Muscle layer of duodenum (tissue), 2 donors: ENCODE measurements around the gene AFAP1L2.

Experiments
- H3K27ac ChIP-seq: one replicate; pipeline ENCODE4 v1.7.0; 2013; ENCODE audit warnings: mild to moderate bottlenecking, low read length
- H3K27me3 ChIP-seq: one replicate; pipeline ENCODE4 v1.7.0; 2013; ENCODE audit warnings: low read depth, mild to moderate bottlenecking, control low read depth, low read length
- H3K36me3 ChIP-seq, 2 donors: one replicate each; pipeline ENCODE4 v1.7.0; 2013; ENCODE audit warnings: low read length in 2 of 2, control low read depth in 1 of 2, mild to moderate bottlenecking in 1 of 2; ENCODE audit not compliant: insufficient read depth in 2 of 2, control insufficient read depth in 1 of 2
- H3K4me1 ChIP-seq, 2 donors: one replicate each; pipeline ENCODE4 v1.7.0; 2013; ENCODE audit warnings: low read length in 2 of 2, mild to moderate bottlenecking in 2 of 2, control low read depth in 1 of 2, moderate library complexity in 1 of 2; ENCODE audit not compliant: insufficient read depth in 2 of 2, control insufficient read depth in 1 of 2
- H3K4me3 ChIP-seq, 2 donors: one replicate each; pipeline ENCODE4 v1.7.0; 2013; ENCODE audit warnings: low read length in 2 of 2, low read depth in 1 of 2, mild to moderate bottlenecking in 1 of 2
- H3K9me3 ChIP-seq, 2 donors: one replicate each; pipeline ENCODE4 v1.7.0; 2013; ENCODE audit warnings: low read length in 2 of 2, control low read depth in 1 of 2, mild to moderate bottlenecking in 1 of 2; ENCODE audit not compliant: control insufficient read depth in 1 of 2
- donor health status: healthy.

The AFAP1L2 gene

DNA sequence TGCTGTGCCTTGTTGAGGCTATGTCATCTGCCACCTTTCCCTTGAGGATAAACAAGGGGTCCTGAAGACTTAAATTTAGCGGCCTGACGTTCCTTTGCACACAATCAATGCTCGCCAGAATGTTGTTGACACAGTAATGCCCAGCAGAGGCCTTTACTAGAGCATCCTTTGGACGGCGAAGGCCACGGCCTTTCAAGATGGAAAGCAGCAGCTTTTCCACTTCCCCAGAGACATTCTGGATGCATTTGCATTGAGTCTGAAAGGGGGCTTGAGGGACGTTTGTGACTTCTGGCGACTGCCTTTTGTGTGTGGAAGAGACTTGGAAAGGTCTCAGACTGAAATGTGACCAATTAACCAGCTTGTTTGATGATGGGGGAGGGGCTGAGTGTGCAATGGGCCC is 112.8 kb downstream of the AFAP1L2 start:
- Histone ChIP-seq H3K27ac (no peak overlapping the region), H3K4me3 (no peak overlapping the region), H3K9me3 (peaks cover 14 to 15% of the 10 kb centered on the region in 2 donors), H3K4me1 (no peaks in the 10 kb centered on the region), H3K27me3 (no peaks in the 10 kb centered on the region), H3K36me3 (peaks cover 11 to 20% of the 10 kb centered on the region in 2 donors)

DNA sequence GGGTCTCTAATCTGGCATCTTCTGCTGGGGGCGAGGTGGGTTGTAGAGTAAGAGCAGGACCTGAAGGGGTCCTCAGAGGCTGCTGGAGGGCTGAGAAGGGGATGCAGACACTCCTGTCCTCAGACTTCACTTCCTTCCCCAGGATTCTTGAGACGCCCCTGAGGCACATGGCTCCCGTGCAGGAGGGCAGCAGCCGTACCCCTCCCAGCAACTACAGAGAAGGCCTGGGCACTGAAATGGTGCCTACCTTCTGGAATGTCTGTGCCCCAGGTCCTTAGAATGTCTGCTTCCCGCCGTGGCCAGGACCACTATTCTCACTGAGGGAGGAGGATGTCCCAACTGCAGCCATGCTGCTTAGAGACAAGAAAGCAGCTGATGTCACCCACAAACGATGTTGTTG is 113.2 kb downstream of the AFAP1L2 start:
- Histone ChIP-seq H3K4me3 (no peak overlapping the region), H3K27me3 (no peaks in the 10 kb centered on the region), H3K9me3 (peaks cover 11 to 12% of the 10 kb centered on the region in 2 donors), H3K4me1 (no peaks in the 10 kb centered on the region), H3K27ac (no peak overlapping the region), H3K36me3 (peaks cover 7 to 16% of the 10 kb centered on the region in 2 donors)

DNA sequence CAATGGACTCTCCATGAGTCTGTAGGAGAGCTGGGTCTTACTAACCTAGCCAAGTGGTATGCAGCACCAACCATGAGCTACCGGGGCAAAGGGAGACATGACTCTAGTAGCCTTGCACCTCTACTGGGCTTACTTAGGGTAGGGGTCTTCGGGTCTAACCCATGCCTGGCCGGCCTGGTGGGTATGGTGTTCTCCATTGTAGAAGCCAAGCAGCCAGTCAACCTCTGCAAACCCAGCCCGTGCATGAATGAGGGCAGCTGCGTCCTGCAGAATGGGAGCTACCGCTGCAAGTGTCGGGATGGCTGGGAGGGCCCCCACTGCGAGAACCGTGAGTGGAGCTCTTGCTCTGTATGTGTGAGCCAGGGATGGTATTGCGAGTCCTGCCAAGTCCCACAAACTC is 114.3 kb downstream of the AFAP1L2 start:
- H3K27ac ChIP-seq: no peak overlapping the region
- H3K9me3 ChIP-seq: peaks cover under 1 to 2% of the 10 kb centered on the region in 2 donors
- no peak overlapping the region for H3K4me3 ChIP-seq
- H3K4me1 ChIP-seq: no peaks in the 10 kb centered on the region
- peaks cover 0 to 5% of the 10 kb centered on the region in 2 donors for H3K36me3 ChIP-seq
- no peaks in the 10 kb centered on the region for H3K27me3 ChIP-seq

DNA sequence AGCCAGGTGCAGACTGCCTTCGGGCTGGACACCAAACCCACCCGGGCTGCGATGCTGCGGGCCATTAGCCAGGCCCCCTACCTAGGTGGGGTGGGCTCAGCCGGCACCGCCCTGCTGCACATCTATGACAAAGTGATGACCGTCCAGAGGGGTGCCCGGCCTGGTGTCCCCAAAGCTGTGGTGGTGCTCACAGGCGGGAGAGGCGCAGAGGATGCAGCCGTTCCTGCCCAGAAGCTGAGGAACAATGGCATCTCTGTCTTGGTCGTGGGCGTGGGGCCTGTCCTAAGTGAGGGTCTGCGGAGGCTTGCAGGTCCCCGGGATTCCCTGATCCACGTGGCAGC is 115.2 kb downstream of the AFAP1L2 start:
- Histone ChIP-seq H3K27ac (no peak overlapping the region), H3K9me3 (no peaks in the 10 kb centered on the region), H3K27me3 (no peaks in the 10 kb centered on the region), H3K4me1 (no peaks in the 10 kb centered on the region), H3K4me3 (no peak overlapping the region), H3K36me3 (no peaks in the 10 kb centered on the region)

DNA sequence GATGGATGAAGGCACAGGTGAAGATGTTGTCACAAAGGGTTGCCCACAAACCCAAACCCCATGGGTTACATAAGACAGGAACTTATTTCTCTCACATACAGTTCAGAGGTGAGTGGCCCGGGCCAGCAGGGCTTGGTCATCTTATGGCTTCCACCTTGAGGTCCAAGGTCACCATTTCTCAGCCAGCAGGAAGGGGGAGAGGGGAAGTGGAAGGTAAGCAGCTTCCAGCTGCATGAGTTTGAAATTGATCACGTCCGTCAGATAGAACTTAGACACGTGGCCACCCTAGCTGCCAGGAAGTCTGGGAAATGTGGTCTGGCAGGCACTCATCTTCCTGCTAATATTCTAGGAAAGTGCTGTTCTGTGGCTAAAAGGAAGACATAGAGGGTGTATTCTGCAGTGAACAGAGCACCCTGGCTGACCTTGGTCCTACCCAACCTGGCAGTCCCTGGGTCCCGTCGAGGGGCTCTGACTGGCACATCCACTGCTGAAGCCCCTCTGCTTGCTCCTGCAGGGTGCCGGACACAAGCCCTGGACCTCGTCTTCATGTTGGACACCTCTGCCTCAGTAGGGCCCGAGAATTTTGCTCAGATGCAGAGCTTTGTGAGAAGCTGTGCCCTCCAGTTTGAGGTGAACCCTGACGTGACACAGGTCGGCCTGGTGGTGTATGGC is 115.7 kb downstream of the AFAP1L2 start:
- Histone ChIP-seq H3K27ac (no peak overlapping the region), H3K36me3 (no peaks in the 10 kb centered on the region), H3K4me3 (no peak overlapping the region), H3K9me3 (no peaks in the 10 kb centered on the region), H3K4me1 (no peaks in the 10 kb centered on the region), H3K27me3 (no peaks in the 10 kb centered on the region)

DNA sequence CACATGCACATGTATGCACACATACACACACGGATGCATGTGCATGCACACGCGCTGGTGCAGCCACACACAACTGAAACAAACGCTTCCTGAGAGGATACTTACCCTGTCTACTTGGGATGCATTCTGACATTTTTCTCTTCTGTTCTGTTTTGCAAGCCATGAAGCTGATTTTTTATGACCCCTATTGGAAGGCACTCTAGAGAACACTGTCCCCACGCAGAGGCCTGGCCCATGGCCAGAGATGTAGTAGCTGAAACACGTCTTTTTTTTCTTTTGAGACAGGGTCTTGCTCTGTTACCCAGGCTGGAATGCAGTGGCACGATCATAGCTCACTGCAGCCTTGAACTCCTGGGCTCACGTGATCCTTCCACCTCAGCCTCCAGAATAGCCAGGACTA is 117.4 kb downstream of the AFAP1L2 start:
- H3K36me3 ChIP-seq: no peaks in the 10 kb centered on the region
- H3K27ac ChIP-seq: no peak overlapping the region
- no peaks in the 10 kb centered on the region for H3K4me1 ChIP-seq
- H3K4me3 ChIP-seq: no peak overlapping the region
- H3K27me3 ChIP-seq: no peaks in the 10 kb centered on the region
- no peaks in the 10 kb centered on the region for H3K9me3 ChIP-seq

DNA sequence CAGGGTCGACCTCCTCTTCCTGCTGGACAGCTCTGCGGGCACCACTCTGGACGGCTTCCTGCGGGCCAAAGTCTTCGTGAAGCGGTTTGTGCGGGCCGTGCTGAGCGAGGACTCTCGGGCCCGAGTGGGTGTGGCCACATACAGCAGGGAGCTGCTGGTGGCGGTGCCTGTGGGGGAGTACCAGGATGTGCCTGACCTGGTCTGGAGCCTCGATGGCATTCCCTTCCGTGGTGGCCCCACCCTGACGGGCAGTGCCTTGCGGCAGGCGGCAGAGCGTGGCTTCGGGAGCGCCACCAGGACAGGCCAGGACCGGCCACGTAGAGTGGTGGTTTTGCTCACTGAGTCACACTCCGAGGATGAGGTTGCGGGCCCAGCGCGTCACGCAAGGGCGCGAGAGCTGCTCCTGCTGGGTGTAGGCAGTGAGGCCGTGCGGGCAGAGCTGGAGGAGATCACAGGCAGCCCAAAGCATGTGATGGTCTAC is 118.3 kb downstream of the AFAP1L2 start:
- Histone ChIP-seq H3K9me3 (no peaks in the 10 kb centered on the region), H3K27ac (no peak overlapping the region), H3K4me1 (no peaks in the 10 kb centered on the region), H3K36me3 (no peaks in the 10 kb centered on the region), H3K27me3 (no peaks in the 10 kb centered on the region), H3K4me3 (no peak overlapping the region)

DNA sequence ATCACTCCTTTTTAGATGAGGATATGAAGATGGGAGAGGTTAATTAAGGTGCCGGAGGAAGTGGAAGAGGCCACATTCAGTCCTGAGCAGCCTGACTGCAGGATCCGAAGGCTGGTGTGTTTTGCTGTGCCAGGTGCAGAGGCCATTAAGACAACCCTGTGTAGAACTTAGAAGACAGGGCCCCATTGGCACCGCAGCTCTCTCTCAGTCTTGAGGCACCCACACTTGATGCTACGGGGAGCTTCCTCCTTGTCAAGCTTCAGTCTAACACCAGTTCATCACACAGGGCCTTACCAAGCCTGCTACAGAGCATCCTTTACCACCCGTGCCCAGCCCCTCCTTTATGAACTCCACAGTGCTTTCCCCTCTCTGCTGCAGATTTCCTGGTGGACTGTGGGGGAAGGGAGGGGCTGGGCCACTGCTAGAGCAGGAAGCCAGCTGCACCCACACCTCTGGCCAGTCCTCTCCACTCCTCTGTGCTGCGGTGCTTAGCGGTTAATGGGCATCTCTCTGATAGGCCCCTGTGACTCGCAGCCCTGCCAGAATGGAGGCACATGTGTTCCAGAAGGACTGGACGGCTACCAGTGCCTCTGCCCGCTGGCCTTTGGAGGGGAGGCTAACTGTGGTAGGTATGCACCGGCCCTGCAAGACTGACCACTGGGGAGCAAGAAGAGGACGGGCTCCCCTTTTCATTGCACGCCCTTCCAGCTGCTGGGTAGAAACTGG is 119.8 kb downstream of the AFAP1L2 start:
- no peaks in the 10 kb centered on the region for H3K9me3 ChIP-seq
- no peaks in the 10 kb centered on the region for H3K27me3 ChIP-seq
- H3K4me3 ChIP-seq: no peak overlapping the region
- no peaks in the 10 kb centered on the region for H3K4me1 ChIP-seq
- H3K27ac ChIP-seq: no peak overlapping the region
- H3K36me3 ChIP-seq: no peaks in the 10 kb centered on the region

DNA sequence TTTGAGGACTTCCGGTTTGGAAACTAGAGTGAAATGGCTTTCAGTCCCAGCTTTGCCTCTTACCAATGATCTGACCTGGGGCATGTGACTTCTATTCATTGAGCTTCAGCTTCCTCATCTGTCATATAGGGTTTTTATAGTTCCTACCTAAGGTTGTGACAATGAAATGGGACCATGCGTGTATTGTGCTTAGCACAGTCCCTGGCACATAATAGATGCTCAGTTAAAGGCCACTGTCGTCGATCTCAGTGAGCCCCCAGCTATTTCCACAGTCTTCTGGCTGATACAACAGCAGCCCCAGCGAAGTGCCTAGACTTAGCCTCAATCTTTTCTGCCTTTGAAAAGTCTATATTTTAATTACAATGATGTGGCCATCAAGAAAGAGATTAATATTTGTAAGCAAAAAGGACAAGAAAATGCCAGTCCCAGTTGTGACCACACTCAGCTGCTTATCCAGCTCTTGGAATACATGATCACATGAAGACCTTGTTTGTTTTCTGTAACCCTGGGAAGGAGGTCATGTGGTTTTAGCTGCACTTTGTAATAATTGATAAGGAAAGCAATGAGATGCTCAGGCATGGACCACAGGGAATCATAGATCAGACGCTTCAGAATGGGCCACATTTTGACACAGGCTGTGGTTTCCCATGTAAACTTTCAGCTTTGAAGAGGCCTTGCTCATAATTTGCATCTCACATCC is 120.6 kb downstream of the AFAP1L2 start:
- H3K27ac ChIP-seq: no peak overlapping the region
- no peak overlapping the region for H3K4me3 ChIP-seq

DNA sequence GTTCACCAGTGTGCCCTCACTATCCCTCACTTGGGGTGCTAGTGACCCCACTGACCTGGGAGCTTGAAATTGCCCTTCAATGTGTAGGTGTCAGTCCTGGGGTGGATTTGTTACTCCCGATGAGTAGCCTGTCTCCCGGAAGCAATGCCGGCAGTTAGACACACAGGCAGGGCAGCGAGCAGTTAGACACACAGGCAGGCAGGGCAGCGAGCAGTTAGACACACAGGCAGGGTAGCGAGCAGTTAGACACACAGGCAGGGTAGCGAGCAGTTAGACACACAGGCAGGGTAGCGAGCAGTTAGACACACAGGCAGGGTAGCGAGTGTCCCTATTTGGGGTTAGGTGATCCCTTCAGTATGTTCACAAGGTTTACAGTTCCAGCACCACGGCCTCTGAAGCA is 121.2 kb downstream of the AFAP1L2 start:
- Histone ChIP-seq H3K4me1 (no peaks in the 10 kb centered on the region), H3K9me3 (no peaks in the 10 kb centered on the region), H3K36me3 (no peaks in the 10 kb centered on the region)

More for the DNA sequence above, 120.6 kb downstream of the AFAP1L2 start:
- Histone ChIP-seq H3K4me1 (no peaks in the 10 kb centered on the region), H3K9me3 (no peaks in the 10 kb centered on the region), H3K36me3 (no peaks in the 10 kb centered on the region), H3K27me3 (no peaks in the 10 kb centered on the region)

DNA sequence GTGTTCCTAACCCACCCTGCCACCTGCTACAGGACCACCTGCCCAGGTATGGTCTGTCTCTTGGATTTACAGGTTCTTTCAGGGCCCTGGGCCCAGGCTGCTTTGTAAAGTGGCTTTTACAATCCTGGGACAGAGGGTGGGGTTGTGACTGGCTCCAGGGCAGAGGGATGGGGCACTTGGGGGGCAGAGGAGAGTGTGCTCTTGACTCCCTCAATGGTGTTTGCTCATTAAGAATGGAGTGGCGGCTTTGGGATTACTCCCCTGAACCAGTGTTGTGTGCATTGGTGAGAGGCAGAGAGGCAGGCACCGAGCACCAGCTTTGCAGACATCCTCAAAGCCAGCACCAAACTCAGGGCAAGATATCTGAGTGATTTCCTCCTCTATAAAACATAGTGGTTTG is 121.8 kb downstream of the AFAP1L2 start:
- Histone ChIP-seq H3K27ac (no peak overlapping the region), H3K27me3 (no peaks in the 10 kb centered on the region), H3K9me3 (no peaks in the 10 kb centered on the region), H3K36me3 (no peaks in the 10 kb centered on the region), H3K4me3 (no peak overlapping the region), H3K4me1 (no peaks in the 10 kb centered on the region)

More for the DNA sequence above, 121.2 kb downstream of the AFAP1L2 start:
- Histone ChIP-seq H3K27ac (no peak overlapping the region), H3K4me3 (no peak overlapping the region), H3K27me3 (no peaks in the 10 kb centered on the region)
